GM18867 (cell line): ENCODE measurements around the gene CFAP46.
"Not testable (repeated sequence)": the region's sequence is repeated elsewhere in the genome, so short reads cannot be mapped to it uniquely, and the experiment has no call there.

Source experiments
- ATAC-seq: cut with Tn5 transposase; IDR thresholded peaks from one replicate; pipeline ENCODE4 v1.9.1; 2021; ENCODE audit warnings: mild to moderate bottlenecking, moderate library complexity; ENCODE audit not compliant: unreplicated experiment

CFAP46 gene

DNA sequence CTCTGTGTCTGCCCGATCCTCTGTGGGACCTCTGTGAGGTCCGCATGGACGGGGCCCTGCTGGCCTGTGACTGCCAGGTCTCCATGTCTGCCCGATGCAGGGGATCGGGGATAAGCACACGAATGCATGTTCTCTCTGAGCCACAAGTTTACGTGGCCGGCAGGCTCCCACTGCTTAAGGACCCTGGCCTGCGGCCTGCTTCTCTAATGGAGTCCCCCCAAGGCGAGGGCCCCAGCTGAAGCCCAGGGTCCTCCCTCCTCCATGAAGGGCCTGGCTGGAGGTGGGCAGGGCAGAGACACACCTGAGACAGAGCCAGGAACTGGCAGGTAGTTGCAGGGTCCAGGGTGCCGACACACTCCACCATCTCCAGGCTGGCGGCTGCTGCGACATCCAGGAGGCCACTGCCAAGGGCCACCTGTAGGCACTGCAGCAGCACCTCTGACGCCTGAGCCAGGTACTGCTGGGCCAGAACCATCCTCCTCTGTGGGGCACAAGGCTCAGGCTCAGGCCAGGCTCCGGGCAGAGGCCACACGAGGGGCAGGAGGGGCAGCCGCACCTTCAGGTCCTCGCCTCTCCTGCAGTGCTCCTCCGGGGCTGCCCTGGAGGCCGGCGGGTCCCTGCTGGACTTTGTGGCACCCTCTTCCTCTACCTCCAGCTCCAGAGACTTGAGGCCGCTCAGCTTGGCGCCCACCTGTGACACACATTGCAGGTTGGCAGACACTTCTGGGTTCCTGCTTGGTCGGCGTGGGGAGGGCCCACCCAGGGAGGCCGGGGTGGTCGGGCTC is 95.5 kb downstream of the CFAP46 start:
- no peak for ATAC-seq

GRCh38 chr10:132845780-132846595 is 96.4 kb downstream of the CFAP46 start:
- ATAC-seq: no peak

GRCh38 chr10:132845041-132845551 is 97.3 kb downstream of the CFAP46 start:
- no peak for ATAC-seq

DNA sequence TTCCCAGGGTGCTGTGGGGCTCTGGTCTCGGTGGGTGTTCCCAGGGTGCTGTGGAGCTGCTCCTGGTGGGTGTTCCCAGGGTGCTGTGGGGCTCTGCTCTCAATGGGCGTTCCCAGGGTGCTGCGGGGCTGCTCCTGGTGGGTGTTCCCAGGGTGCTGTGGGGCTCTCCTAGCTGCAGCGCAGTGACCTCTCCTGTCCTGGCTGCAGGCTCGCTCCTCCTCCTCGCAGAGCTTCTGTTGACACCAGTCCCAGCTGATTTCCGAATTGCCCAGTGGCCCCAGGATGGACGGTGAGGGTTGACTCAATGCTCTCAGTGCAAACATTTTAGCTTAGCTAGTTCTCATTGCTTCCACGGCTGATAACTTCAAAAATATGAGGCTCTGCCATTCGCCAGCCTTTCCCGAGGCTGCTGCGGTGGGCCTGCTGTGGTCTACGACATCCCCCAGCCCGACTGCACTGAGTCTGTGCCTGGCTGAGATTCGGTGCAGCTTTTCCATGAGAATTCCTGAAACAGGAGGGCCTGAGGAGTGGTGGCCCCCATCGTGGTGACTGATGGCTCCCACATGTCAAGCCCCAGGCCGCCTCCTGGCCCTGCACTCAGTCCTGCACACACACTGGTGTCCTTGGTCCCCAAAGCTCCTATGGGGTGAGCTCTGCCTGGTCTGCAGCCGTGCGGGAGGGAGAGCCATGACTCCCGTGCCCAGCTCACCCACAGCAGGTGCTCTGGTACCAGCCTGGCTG is 98.1 kb downstream of the CFAP46 start:
- ATAC-seq: no peak

GRCh38 chr10:132843276-132843675 is 99.1 kb downstream of the CFAP46 start:
- ATAC-seq: not testable (repeated sequence)

DNA sequence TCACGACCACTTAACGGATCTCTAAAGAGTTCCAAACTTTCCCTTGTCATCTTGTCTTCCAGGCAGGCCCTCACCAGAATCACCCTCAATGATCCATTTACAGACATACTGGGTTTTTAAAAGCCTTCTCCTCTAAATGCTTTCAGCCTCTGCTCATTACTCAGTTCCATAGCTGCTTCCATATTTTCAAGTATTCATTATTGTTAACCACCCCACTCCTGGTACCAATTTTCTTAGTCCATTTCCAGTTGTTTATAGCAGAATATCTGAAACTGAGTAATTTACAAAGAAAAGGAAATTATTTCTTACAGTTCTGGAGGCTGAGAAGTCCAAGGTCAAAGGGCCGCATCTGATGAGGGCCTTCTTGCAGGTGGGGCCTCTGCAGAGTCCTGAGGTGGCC is 100.0 kb downstream of the CFAP46 start:
- no peak for ATAC-seq

- no peak for ATAC-seq
Observed at GRCh38 chr10:132841615-132841975, 100.8 kb downstream of the CFAP46 start.

GRCh38 chr10:132840698-132841614 is 101.4 kb downstream of the CFAP46 start:
- ATAC-seq: no peak

- ATAC-seq: no peak
Observed at GRCh38 chr10:132839061-132839460, 103.3 kb downstream of the CFAP46 start.

DNA sequence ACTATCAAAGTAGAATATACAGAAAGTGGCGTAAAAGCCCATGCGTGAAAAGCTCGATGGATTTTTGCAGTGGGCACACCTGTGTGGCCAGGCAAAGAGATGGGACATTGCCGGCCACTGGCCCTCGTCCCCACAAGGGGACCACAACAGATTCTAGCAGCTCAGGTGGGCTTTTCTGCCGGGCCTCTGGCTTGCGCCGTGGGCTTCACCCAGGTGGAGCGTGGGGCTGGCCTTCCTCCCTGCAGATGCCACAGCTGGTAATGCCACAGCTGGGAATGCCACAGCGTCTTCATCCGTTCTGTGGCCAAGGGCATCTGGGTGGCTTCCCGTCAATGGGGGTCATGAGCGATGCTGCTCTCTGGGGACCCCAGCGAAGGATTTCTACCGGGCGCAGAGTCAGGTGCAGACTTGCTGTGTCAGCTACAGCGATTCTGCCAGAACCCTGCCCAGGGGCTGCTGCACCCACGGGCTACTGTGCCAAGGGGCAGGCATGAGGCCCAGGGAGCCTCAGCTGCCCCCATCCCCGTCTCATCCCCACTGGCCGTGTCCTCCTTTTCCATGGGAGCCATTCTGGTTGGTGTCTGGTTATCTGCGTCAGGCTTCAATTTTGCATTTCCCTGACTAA is 103.9 kb downstream of the CFAP46 start:
- ATAC-seq: no peak

DNA sequence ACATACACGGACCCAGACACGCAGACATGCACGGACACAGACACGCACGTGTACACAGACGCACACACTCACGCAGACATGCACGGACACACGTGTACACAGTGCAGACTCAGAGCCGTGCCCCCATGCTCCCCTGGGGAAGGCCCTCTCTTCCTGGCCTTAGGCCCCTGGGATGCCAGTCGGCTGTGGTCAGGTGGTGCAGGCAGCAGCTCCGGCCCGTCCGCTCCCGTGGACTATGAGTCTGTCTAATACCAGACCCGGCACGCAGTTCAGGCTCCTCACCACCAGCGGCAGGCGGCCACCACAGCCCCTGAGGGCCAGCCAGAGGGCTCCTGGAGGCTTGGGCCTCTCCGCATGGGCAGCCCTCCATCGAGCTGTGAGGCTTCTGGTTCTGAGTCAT is 104.5 kb downstream of the CFAP46 start:
- ATAC-seq: no peak

DNA sequence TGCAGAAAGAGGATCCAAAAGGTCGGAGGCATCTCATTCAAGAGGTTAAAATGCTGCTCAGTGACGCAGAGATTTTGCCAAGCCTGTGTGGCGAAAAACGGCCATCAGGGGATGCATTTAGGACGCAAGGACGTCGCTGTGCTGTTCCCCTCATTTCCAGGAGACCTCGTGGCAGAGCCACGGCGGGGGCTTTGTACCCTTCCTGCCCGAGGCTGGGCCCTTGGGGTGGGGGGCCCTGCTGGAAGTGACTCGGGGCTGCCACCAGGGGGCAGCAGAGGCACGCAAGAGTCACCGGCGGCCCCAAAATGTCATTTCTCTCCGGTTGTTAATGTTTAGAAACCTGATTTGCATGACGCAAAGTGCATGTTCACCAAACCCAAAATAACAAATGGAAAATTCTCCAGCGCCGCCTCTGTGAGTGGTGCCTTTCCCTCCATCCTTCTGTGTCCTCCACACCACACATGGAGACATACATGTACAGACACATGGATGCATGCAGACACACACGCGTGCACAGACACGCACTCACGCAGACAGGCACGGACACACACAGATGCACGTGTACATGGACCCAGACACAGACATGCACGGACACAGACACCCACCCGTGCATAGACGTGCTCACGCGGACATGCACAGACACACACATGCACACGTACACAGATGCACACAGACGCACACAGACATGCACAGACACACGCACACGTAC is 105.4 kb downstream of the CFAP46 start:
- no peak for ATAC-seq

GRCh38 chr10:132836248-132836831 is 106.0 kb downstream of the CFAP46 start:
- no peak for ATAC-seq

GRCh38 chr10:132835848-132836233 is 106.5 kb downstream of the CFAP46 start:
- ATAC-seq: no peak

DNA sequence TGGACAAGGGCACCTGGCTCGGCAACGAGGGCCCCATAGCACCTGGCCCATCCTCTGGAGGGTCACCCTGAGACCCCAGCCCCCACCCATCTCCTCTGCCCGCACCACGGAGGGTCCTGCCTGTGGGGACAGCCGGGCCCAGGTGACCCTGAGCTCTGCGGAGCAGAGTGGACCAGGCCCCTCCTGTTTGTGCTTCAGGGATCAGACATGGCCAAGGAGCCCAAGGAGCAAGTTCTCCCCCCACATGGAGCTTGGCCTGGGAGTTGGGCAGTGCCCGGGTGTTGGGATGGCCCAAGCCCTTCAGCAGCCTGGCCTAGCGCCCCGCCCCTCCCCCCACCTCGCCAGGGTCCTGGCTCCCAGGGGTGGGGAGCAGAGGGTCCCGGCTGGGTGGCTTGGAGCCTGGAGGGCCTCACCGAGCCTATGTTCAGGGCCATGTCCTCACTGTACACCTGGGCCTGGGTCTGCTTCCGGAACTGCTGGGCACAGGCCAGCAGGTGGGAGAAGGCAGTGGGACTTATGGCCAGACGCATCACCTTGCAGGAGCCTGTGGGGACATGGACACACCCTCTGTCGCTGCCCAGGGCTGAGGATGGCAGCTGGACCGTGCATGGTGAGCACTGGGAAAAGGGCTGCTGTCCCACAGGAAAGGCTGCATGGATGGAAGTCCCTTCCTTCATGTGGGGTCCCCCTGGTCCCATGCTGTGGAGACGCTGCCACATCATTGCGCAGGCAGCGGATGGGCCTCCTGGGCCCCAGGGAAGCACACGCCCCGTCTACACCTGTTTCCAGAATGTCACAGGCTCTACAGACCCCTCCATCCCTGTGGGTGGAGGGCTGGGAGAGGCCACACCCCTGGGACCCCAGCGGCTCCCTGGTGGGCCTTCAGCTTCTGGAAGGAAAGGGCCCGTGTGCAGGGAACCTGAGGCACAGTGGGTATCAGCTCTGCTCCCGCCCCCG is 107.2 kb downstream of the CFAP46 start:
- ATAC-seq: no peak

GRCh38 chr10:132834311-132834761 is 108.0 kb downstream of the CFAP46 start:
- no peak for ATAC-seq

DNA sequence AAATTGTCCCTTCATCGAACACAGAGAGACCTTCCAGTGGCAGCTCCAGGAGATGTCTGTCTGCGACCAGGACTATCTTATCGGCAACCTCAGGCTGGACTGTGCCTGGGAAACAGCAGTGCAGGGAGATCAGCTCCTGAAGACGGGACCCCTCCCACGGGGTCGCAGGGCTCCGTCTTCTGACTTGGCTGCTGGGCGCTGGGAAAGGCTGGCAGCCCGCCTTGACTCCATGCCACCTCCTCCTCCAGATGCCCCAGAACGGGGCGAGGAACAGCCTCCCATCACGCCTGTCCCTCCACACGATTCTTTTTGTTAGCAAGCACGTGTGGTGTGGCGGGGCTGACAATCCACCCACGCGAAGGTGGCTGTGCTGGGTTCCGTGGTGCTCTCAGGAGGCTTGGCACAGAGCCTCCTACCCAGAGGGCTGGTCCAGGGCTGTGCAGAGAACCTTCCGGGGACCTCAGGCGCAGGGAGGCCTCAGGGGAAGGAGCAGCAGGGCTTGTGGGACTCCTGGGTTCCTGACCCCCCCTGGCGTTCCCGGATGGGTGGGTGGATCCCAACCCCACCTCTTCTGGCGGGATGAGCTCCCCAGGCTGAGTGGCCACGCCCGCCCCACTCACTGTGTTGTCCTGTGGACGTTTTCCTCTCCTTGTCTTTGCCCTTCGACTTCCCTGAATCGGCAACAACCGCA is 108.8 kb downstream of the CFAP46 start:
- no peak for ATAC-seq
